HepG2 (cell line): ENCODE results near the gene COX6A2. TPM values are rescaled to one million over a fixed set of nuclear protein-coding genes. Genes with fewer than 3 reads are reported as not detected.

Source experiments
- ATAC-seq: fragments of 200-7000 bp; cut with Tn5 transposase; 3 replicates; pipeline ENCODE4 v1.9.1; 2020; ENCODE audit warnings: mild to moderate bottlenecking, moderate library complexity
- BruUV-seq: library from RNA; stranded (reverse); fragments of 400-500 nt; replicated peaks from 2 replicates; lab custom pipeline; 2021; lab: Mats Ljungman, UMichigan
- CTCF ChIA-PET: fragments of 300-600 bp; formaldehyde crosslinking; extraction: SDS; loops from one replicate; lab custom pipeline; 2021; ENCODE audit warnings: low total read pairs, inconsistent platforms, low intra/inter-chr PET ratio; lab: Yijun Ruan, JAX
- POLR2A ChIA-PET: fragments of 350-600 bp; sonication (Branson Sonifier 250); formaldehyde crosslinking; loops from one replicate; lab custom pipeline; 2020; ENCODE audit warnings: antibody characterized with exemption, inconsistent platforms; lab: Yijun Ruan, JAX
- DNase-seq: peaks from one replicate; pipeline ENCODE4 v3.0.0-alpha.2; 2015; ENCODE audit warnings: low spot score
- FAIRE-seq: peaks from 3 replicates; lab custom pipeline; 2011; peaks lifted over from hg19 to GRCh38; lab: Jason Lieb, UNC
- H2AFZ ChIP-seq: one replicate; pipeline ENCODE4 v1.6.1; 2011; ENCODE audit warnings: low read length, inconsistent platforms
- H3K27ac ChIP-seq: fragments of 300-600 bp; 3 replicates; pipeline ENCODE4 v1.8.0; 2011; ENCODE audit warnings: mixed run types, mild to moderate bottlenecking, mixed read lengths, low read length, inconsistent platforms; ENCODE audit not compliant: insufficient read depth; ENCODE audit errors: extremely low read length
- H3K27me3 ChIP-seq, 2 experiments: fragments of 200-600 bp in 1 of 2; 2 replicates in 1 of 2; 3 replicates in 1 of 2; pipeline versions ENCODE4 v1.6.0 to v1.8.0; 2011; ENCODE audit warnings: low read length in 2 of 2, mild to moderate bottlenecking in 2 of 2, moderate library complexity in 2 of 2, inconsistent platforms in 1 of 2; ENCODE audit not compliant: insufficient read depth in 2 of 2, control insufficient read depth in 1 of 2
- H3K36me3 ChIP-seq, 2 experiments: fragments of 200-600 bp in 1 of 2; replicated peaks in 1 of 2; 2 replicates in 1 of 2; 3 replicates in 1 of 2; pipeline versions ENCODE4 v1.5.1 to v1.8.0; 2011; ENCODE audit warnings: low read length in 2 of 2, inconsistent platforms in 1 of 2; ENCODE audit not compliant: insufficient read depth in 2 of 2, control insufficient read depth in 1 of 2
- H3K4me1 ChIP-seq: 2 replicates; pipeline ENCODE4 v1.5.1; 2012; ENCODE audit warnings: low read length, inconsistent platforms; ENCODE audit not compliant: insufficient read depth
- H3K4me2 ChIP-seq: 2 replicates; pipeline ENCODE4 v1.6.0; 2011; ENCODE audit warnings: low read depth, low read length, inconsistent platforms
- H3K4me3 ChIP-seq, 3 experiments: fragments of 200-600 bp in 1 of 3; sonication (generic), shearing (Covaris generic) in 1 of 3; replicated peaks in 1 of 3; 2 replicates each; pipeline ENCODE4 v1.5.1; 2011 to 2016; ENCODE audit warnings: low read length in 3 of 3, inconsistent platforms in 2 of 3, low read depth in 2 of 3, mild to moderate bottlenecking in 2 of 3, control low read depth in 1 of 3, mixed read lengths in 1 of 3; ENCODE audit not compliant: insufficient read depth in 1 of 3
- H3K79me2 ChIP-seq: one replicate; pipeline ENCODE4 v1.6.1; 2011; ENCODE audit warnings: low read length, inconsistent platforms; ENCODE audit not compliant: insufficient read depth
- H3K9ac ChIP-seq: 2 replicates; pipeline ENCODE4 v1.6.0; 2011; ENCODE audit warnings: mild to moderate bottlenecking, low read depth, low read length, inconsistent platforms; ENCODE audit not compliant: insufficient read depth
- H3K9me3 ChIP-seq: 2 replicates; pipeline ENCODE4 v1.5.1; 2012; ENCODE audit warnings: mild to moderate bottlenecking, low read length
- H4K20me1 ChIP-seq: 2 replicates; pipeline ENCODE4 v1.6.0; 2011; ENCODE audit warnings: inconsistent platforms, mild to moderate bottlenecking, low read length, moderate library complexity; ENCODE audit not compliant: insufficient read depth
- ARHGAP35 ChIP-seq: sonication (generic); formaldehyde crosslinking; IDR thresholded peaks from 2 replicates; pipeline ENCODE4 v1.9.0; 2022; ENCODE audit warnings: mild to moderate bottlenecking, inconsistent platforms, moderate library complexity, missing genetic modification reagents, borderline replicate concordance
- ATF5 ChIP-seq: sonication (generic); formaldehyde crosslinking; IDR thresholded peaks from 2 replicates; pipeline ENCODE4 v1.4.0; 2020; ENCODE audit warnings: mild to moderate bottlenecking, low read depth, missing genetic modification reagents
- GZF1 ChIP-seq: sonication (generic); formaldehyde crosslinking; IDR thresholded peaks from 2 replicates; pipeline ENCODE4 v1.5.1; 2020; ENCODE audit warnings: mild to moderate bottlenecking, missing genetic modification reagents
- HES4 ChIP-seq: sonication (generic); formaldehyde crosslinking; IDR thresholded peaks from 2 replicates; pipeline ENCODE4 v1.9.0; 2021; ENCODE audit warnings: mild to moderate bottlenecking, missing genetic modification reagents, borderline replicate concordance
- JUND ChIP-seq: sonication (generic); formaldehyde crosslinking; IDR thresholded peaks from 2 replicates; pipeline ENCODE4 v1.8.0; 2022; ENCODE audit warnings: mild to moderate bottlenecking, missing genetic modification reagents
- KLF11 ChIP-seq: IDR thresholded peaks from 2 replicates; pipeline ENCODE4 v1.6.1; 2016; ENCODE audit warnings: missing compliant biosample characterization
- LBX2 ChIP-seq: sonication (generic); formaldehyde crosslinking; IDR thresholded peaks from 2 replicates; pipeline ENCODE4 v1.5.0; 2020; ENCODE audit warnings: missing genetic modification reagents, mild to moderate bottlenecking, borderline replicate concordance
- NFYB ChIP-seq: sonication (generic); formaldehyde crosslinking; IDR thresholded peaks from 2 replicates; pipeline ENCODE4 v1.4.0; 2020; ENCODE audit warnings: missing genetic modification reagents
- SKIL ChIP-seq: sonication (generic); formaldehyde crosslinking; IDR thresholded peaks from 2 replicates; pipeline ENCODE4 v1.8.0; 2022; ENCODE audit warnings: missing genetic modification reagents, mild to moderate bottlenecking, moderate library complexity, borderline replicate concordance
- SMC3 ChIP-seq: IDR thresholded peaks from 2 replicates; pipeline ENCODE4 v1.6.1; 2011; ENCODE audit warnings: low read length, improper control_type of control experiment
- XRCC5 ChIP-seq: fragments of 200-400 bp; formaldehyde crosslinking; optimal IDR thresholded peaks from 2 replicates; pipeline ENCODE3; 2017; ENCODE audit warnings: mild to moderate bottlenecking, low read length
- ZNF207 ChIP-seq: fragments of 450-650 bp; IDR thresholded peaks from 2 replicates; pipeline ENCODE4 v1.6.1; 2016; ENCODE audit warnings: antibody characterized with exemption, borderline replicate concordance
- ZNF776 ChIP-seq: sonication (generic); formaldehyde crosslinking; IDR thresholded peaks from 2 replicates; pipeline ENCODE4 v1.4.0; 2020; ENCODE audit warnings: mild to moderate bottlenecking, missing genetic modification reagents
- ZSCAN29 ChIP-seq: sonication (generic); formaldehyde crosslinking; conservative IDR thresholded peaks from 2 replicates; pipeline ENCODE4 v1.4.0; 2020; ENCODE audit warnings: mild to moderate bottlenecking, missing genetic modification reagents
- WGBS: methylation state at CpG from one replicate; pipeline ENCODE4 v1.1.6; 2017; ENCODE audit warnings: low lambda C conversion rate; 5-methylcytosine and 5-hydroxymethylcytosine counted together
- in situ Hi-C: cut with HindIII; loops from 2 replicates; pipeline ENCODE4 v1.10.0; 2017; ENCODE audit warnings: low pct_unique_long_range_greater_than_20kb; ENCODE audit not compliant: extremely low pct_ligation_motif_present
- intact Hi-C: fragments of 100-400 bp; cut with micrococcal nuclease; formaldehyde crosslinking; loops from one replicate; pipeline ENCODE4 v1.10.0; 2022; ENCODE audit not compliant: unreplicated experiment
- polyA plus RNA-seq, 8 experiments: library from polyadenylated mRNA; depleted of rRNA in 3 of 8; stranded (reverse) in 7 of 8; unstranded in 1 of 8; fragments of >200 nt; fragmentation: Illumina TruSeq in 4 of 8; extraction: Trizol in 4 of 8; gene quantifications; 2 replicates each; pipeline versions ENCODE4 v1.2.1 to v1.2.3, GENCODE V29; 2011 to 2016; ENCODE audit warnings: low read depth in 4 of 8, missing spikeins in 1 of 8, mixed read lengths in 1 of 8; ENCODE audit not compliant: insufficient read depth in 1 of 8
- total RNA-seq, 5 experiments: library from RNA; depleted of rRNA; stranded (reverse); fragments of >200 nt; fragmentation: Illumina TruSeq; extraction: Trizol; gene quantifications; 2 replicates each; pipeline ENCODE4 v1.2.3, GENCODE V29; 2016; ENCODE audit warnings: low read depth in 1 of 5
- TF ChIP-seq, protein P1 (sequence below): IDR thresholded peaks from 2 replicates; pipeline ENCODE4 v1.6.1; 2016; ENCODE audit warnings: missing compliant biosample characterization, missing genetic modification reagents, borderline replicate concordance
- TF ChIP-seq, protein P2 (sequence below): sonication (generic); formaldehyde crosslinking; IDR thresholded peaks from 2 replicates; pipeline ENCODE4 v1.5.0; 2020; ENCODE audit warnings: missing genetic modification reagents
- TF ChIP-seq, protein P3 (sequence below): sonication (generic); formaldehyde crosslinking; IDR thresholded peaks from 2 replicates; pipeline ENCODE4 v1.4.0; 2020; ENCODE audit warnings: missing genetic modification reagents

COX6A2 gene
- total and polyA plus RNA-seq, 2 of the 13 experiments (the other 11 are each of a cell fraction or from before 2014, with no cell fraction given): not detected

- H3K9me3 ChIP-seq: no peaks in the 10 kb centered on the region
- H4K20me1 ChIP-seq: no peaks in the 10 kb centered on the region
- TF ChIP-seq ZSCAN29 (CRISPR knock-in tag): no peak
- TF ChIP-seq, protein P1, sequence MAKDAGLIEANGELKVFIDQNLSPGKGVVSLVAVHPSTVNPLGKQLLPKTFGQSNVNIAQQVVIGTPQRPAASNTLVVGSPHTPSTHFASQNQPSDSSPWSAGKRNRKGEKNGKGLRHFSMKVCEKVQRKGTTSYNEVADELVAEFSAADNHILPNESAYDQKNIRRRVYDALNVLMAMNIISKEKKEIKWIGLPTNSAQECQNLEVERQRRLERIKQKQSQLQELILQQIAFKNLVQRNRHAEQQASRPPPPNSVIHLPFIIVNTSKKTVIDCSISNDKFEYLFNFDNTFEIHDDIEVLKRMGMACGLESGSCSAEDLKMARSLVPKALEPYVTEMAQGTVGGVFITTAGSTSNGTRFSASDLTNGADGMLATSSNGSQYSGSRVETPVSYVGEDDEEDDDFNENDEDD (CRISPR knock-in tag): no peak
- no peak for TF ChIP-seq ZNF207
- no peak for TF ChIP-seq KLF11 (CRISPR knock-in tag)
- no peak for TF ChIP-seq LBX2 (CRISPR knock-in tag)
- no peak for TF ChIP-seq ARHGAP35 (CRISPR knock-in tag)
- no peak for TF ChIP-seq ATF5 (CRISPR knock-in tag)
- no peak for TF ChIP-seq NFYB (CRISPR knock-in tag)
- TF ChIP-seq JUND (CRISPR knock-in tag): no peak
- TF ChIP-seq GZF1 (CRISPR knock-in tag): no peak
- TF ChIP-seq SMC3: no peak
- TF ChIP-seq, protein P2, sequence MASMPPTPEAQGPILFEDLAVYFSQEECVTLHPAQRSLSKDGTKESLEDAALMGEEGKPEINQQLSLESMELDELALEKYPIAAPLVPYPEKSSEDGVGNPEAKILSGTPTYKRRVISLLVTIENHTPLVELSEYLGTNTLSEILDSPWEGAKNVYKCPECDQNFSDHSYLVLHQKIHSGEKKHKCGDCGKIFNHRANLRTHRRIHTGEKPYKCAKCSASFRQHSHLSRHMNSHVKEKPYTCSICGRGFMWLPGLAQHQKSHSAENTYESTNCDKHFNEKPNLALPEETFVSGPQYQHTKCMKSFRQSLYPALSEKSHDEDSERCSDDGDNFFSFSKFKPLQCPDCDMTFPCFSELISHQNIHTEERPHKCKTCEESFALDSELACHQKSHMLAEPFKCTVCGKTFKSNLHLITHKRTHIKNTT (CRISPR knock-in tag): no peak
- TF ChIP-seq SKIL (CRISPR knock-in tag): no peak
- TF ChIP-seq XRCC5: no peak
- TF ChIP-seq, protein P3, sequence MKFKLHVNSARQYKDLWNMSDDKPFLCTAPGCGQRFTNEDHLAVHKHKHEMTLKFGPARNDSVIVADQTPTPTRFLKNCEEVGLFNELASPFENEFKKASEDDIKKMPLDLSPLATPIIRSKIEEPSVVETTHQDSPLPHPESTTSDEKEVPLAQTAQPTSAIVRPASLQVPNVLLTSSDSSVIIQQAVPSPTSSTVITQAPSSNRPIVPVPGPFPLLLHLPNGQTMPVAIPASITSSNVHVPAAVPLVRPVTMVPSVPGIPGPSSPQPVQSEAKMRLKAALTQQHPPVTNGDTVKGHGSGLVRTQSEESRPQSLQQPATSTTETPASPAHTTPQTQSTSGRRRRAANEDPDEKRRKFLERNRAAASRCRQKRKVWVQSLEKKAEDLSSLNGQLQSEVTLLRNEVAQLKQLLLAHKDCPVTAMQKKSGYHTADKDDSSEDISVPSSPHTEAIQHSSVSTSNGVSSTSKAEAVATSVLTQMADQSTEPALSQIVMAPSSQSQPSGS: no peak
- no peak for TF ChIP-seq ZNF776
- no peak for TF ChIP-seq HES4 (CRISPR knock-in tag)
- no peak for ATAC-seq
- no peaks in the 10 kb centered on the region for H3K4me1 ChIP-seq
- H3K4me2 ChIP-seq: no peak overlapping the region
- H3K4me3 ChIP-seq: no peak overlapping the region
- intact Hi-C loops: no loop called here
- no peaks in the 10 kb centered on the region for H3K36me3 ChIP-seq
- in situ Hi-C loops: no loop called here
- no peak overlapping the region for H3K9ac ChIP-seq
- ChIA-PET CTCF (no interaction called here), POLR2A (no interaction called here)
- no peak for FAIRE-seq
- H3K79me2 ChIP-seq: no peaks in the 10 kb centered on the region
- 20% methylated on average over 12 of the region's 18 CpGs for WGBS
- DNase-seq: no peak
- H3K27ac ChIP-seq: no peak overlapping the region
- peaks cover 2 to 6% of the 10 kb centered on the region in 2 experiments; a peak in 1 of 5 replicates for H3K27me3 ChIP-seq
- no peak overlapping the region for H2AFZ ChIP-seq
- BruUV-seq: no TSS peak
Measured at GRCh38 chr16:31397096-31397660, 31.0 kb downstream of the COX6A2 start.
